CD4-positive, alpha-beta T cell treated with Interferon gamma for 1 hour (primary cell): Measurements from ENCODE around the gene MUSTN1.

Experiments used
- DNase-seq: peaks from one replicate; pipeline ENCODE4 v3.0.0-alpha.2; 2020

The MUSTN1 gene

DNA sequence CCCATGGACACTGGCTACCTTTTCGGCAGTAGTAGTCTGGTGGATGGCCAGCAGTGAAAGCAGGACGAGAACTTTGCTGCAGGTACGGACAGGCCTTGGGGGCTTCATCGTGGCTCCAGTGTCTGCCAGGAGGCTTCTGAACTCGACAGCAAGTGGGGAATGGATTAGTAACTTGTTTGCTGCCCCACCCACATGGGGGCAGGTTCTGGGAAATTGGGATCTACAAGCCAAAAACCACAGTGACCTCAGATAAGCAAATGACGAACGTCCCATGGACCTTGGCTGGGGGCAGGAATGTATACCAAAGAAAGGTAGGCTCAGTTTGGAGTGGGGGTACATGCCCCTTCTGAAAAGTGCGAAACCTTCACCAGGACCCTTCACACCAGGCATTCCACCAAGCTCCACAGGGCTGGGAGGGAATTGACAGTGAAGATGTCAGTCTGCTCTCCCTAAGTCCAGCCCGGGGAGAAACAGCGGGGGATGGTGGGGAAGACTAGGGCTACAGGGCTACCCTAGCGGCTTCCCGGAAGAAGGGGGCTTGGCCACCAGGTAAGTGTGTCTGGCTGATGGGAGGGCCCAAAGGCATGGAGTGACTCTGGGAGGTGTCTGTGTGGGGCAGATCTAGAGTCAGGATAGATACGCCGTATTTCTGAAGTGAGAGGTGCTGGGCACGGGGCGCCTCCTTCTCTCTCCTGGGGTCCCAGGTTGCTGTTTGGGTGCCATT, 4.1 kb downstream of the MUSTN1 start, which contains the start of gene ITIH4:
Gene ITIH4 (minus strand): TSS at position 138 of the 724 bp plus-strand sequence. CDS start 30 bp downstream, at position 108.
- no peak for DNase-seq

DNA sequence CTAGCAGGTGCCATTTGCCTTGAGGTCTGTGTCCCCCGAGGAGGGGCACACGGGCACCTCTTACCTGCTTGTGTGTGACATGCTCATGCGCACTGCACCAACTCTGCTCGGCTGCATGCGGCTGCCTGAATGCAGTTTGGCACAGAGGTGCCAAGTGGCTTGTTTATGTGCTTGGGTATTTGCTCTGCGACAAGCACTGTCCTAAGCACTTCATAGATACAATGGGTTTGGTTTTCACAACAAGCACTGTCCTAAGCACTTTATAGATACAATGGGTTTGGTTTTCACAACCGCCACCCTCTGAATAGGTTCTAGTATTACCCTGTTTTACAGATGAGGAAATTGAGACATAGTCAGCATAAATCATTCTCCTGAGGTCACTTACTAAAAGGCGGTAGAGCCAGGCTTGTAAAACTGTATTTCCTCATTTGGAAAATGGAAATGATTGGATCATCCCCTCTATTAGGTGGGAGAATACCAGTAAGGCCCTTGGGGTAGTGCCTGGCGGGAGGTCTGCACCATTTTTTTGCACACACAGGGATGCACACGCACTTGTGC, 4.8 kb downstream of the MUSTN1 start:
- no peak for DNase-seq

DNA sequence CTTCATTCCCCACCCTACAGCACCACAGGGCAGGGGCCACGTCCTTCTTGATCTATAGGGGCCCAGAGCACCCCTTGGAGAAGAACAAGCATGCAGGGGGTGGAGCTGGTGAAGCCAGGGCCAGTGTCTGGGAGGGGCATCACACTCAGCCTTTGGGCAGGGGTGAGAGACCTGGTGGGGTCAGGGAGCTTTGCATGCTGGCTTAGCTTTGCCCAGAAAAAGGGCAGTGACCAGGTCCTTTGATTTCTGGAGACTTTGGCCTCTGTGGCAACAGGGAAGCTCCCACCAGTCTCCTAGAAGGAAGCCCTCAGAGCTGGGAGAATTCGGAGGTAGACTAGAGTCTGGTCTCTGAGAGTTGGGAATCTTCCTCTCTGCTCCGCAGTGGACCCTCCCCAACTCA, 5.3 kb downstream of the MUSTN1 start:
- DNase-seq, result no peak

DNA sequence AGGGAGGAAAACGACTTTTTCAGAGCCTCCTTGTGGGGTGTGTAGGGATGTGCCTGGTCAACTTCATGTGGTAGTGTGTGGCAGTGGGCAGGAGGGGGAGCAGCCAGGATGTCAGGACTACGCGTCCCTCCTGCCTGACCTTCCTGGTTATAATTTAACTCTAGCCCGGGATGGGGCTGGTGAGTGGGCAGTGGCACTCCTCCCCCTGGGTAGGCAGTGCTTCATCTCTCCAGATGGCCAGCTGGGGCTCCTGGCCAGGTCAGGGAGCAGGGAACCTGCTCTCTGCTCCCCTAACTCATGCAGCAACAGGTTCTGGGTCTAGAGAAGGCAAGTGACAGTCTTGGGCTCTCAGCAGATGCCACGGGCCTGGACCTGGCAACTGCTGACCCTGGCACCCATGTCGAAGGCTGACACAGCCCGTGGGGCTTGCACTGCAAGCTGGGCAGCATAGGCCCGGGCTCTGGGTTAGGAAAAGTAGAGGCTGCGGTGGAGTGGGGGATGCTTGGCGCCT, 6.9 kb downstream of the MUSTN1 start:
- no peak for DNase-seq

DNA sequence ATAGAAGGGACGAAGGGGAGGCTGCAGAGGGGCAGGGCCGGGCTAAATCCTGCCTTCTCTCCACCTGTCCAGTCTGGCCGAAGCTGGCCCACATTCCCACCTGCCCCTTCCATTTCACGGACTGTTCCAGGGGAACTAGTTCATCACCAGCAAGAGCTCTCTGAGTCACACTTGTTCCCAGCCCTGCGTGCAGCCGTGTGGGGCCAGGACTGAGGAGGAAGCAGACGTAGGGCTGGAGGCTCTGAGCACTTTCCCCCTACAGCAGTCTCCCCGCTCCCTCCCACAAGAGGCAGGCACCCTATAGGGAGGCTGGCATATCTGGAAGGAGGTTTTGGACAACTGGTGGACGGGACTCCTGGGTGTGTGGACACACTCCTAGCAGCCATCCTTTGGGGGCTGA, 7.4 kb downstream of the MUSTN1 start:
- no peak for DNase-seq

DNA sequence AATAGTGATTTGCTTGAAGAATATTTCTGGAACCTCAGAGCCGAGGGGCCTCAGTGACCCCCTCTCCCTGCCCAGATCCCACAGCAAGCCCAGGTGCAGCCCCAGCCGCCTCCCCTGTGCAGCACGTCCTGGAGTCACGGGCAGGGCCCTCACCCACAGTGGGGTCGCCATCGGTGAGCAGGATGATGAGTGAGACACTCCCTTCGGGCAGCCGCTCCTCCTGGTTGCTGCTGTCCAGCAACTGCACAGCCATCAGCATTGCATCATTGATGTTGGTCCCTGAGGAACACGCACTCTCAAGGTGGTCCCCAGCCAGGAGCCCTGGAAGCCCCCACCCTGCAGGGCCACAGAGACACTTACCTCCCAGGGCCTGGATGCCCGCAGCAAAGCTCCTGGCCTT, 10.8 kb downstream of the MUSTN1 start:
- no peak for DNase-seq

DNA sequence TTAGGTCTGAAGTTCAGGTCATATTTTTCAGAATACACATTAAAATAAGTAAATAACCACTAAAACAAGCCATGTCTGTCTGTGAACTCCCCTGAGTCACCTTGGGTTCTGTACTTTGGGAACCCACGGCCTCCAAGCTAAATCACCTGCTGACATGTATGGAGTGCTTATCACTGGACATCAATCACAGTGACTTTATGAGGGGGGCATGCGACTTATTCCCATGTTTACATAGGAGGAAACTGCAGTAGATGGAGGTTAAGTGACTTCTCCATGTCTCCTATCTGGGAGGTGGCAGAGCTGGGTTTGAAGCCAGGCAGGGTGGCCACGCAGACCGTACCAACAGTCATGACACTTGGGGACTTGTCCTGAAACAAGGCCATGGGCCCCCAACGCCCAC, 12.5 kb downstream of the MUSTN1 start:
- no peak for DNase-seq

DNA sequence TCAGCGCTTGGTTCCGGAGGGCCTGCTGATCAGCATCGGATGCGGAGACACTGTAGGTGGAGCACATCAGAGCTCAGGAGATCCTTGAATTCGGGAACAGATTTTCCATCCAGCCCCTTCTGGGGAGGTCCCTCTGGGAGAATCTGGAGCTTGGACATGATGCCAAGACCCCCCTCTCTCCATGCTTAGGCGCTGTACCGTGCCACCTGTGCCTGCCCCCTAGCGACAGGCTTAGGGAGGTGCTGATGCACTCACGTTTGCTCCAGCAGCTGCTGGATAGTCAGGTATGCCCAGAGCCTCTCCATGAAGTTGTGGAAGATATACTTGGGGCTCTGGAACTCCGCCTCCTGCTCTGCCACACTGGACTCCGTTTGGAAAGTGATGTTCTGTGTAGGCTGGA, 14.1 kb downstream of the MUSTN1 start:
- no peak for DNase-seq

DNA sequence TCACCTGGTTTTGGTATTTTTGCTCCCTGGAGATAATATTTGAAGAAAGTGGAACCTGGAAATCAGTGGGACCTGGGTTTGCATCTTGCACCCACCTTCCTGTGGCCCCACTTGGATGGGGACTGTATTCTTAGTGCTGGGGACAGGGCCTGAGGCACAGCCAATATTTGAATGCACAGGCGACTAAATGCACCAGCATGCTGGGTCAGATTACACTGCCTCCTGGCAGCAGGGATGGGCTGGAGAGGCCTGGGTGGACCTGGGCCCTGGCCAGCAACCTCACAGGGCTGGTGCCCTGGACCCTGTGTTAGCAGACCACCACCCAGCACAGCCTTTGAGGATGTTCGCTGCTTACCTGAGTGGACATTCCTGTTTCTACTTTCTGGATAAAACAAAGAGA, 14.9 kb downstream of the MUSTN1 start:
- no peak for DNase-seq

DNA sequence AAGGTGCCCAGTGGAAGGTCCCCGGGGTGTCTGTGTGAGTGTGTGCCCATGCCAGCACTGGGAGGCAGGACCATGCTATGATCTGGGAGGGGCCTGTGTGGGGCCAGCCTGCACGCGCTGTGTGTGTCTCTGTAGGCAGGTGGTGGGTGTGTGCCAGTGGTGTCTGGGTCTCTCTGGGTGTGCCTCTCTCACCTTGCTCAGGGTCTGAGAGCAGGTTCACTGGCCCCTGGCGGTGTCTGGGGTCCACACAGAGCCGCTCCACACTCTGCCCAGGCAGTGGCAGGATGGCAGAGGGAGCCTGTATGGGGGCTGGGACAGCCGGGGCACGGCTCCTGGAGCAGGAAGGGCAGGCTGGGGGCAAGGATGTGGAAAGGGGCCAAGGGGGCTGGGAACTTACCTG, 17.0 kb downstream of the MUSTN1 start:
- no peak for DNase-seq

DNA sequence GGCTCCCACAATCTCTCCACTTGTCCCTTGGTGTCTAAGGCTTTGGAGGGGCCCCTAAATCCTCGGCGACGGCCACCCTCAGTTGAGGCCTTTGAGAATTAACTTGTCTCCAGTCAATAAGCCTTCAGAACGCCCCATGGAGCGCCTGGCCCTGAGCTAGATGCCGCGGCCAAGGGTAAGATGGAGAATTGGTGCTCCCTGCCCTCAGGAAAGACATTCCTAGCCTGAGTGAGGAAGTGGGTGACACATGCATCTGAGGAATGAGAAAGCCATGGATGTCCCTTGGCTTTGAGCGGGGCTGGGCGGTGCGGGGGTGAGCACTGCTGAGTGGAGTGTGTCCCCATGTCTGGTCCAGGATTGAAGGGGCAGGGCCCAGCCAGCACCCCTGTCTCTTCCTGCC, 17.6 kb downstream of the MUSTN1 start:
- no peak for DNase-seq

DNA sequence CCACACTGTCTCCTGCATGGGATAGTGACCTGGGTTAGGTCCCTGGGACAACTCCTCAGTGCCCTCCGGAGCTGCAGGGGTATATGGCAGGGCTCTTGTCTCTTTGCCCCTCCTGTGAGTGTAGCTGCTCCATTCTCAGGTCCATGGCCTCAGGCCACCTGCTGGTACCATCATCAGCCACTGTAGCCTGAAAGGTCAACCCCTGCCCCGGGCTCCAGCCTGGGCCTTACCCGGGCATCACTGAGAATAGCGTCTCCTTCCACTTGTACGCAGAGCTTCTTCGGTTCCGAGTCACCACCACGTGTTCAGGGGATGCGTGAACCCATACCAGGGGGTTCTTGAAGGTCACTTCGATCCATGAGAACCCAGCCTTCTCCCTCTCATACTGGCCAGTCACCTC, 18.2 kb downstream of the MUSTN1 start:
- DNase-seq, result no peak

DNA sequence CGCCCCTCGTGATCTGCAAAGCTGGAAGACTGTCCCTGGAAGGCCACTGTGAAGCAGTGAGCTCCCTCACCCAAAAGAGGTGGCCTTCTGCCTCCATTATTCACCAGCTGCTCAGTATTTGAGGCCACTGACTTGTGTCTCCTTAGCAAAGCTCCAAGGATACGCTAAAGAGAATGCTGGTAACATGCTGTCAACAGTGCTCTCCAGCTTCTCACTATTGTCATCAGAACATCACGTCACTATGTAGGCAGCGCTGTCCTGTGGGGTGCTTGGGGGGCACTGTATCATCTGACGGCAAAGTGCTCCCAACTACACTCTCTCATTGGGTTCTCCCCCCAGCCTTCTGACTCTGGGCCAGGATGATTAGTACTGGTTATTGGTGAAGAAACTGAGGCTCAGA, 18.6 kb downstream of the MUSTN1 start:
- DNase-seq, result no peak

DNA sequence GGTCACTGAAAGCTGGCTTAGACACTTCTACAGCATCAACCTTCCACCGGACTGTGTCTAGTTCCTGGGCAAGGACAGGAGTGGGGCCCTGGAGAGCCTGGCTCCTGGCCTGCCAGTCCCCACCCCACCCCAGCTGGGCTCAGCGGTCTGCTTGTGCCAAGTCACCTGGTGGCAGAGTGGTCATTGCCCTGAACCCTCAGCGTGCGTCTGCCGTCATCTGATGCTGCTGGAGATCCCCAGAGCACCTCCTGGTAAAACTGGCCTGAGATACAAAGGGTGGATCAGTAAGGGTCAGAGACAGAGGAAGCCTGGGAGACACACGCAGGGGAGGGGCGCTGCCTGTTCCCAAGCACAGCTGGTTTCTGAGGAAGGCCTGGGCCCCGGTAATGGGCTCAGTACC, 21.0 kb downstream of the MUSTN1 start:
- DNase-seq, result no peak

DNA sequence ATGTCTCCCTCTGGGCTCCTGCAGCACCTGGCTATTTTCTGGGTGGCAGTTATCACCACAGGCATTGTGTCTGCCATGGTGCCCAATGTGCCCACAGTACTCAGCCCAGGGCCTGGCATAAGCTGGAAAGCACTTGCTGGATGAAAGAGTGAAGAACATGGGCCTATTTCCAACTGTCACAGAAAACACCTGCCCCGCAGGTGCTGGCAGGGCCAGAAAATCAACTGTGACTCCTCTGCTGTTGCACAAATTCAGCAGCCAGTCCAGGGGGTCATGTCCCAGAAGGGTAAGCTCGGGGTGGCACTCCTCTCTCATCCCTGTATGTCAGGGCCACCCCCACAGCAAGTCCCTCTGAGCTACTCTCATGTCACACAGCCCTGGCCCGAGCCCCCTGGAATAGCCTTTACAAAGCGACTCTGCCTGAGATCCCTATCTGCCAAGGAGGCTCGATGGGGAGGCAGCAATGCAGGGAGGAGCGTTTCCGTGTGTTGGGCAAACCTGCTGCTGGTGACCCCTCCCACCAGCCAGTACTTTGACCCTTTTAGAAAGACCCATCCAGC, 23.3 kb downstream of the MUSTN1 start:
- no peak for DNase-seq

DNA sequence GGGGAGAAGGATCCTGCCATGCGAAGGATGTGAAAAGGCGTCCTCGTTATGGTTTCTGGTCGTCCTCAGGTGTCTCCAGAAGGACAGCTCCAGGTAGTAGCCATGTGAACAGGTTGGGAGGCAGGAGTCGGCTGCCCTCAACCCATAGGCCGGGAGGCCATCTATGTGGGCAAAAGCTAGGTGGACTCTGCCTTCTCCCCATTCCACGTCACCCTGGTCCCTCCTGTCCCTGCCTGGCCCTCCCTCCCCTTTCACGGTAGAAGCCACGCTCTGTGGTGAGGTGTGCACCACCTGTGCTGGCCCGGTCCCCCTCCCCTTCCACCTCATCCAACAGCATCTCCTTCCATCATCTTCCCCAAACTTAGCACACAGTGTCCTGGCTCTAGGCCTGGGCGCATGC, 23.9 kb downstream of the MUSTN1 start:
- DNase-seq, result no peak

DNA sequence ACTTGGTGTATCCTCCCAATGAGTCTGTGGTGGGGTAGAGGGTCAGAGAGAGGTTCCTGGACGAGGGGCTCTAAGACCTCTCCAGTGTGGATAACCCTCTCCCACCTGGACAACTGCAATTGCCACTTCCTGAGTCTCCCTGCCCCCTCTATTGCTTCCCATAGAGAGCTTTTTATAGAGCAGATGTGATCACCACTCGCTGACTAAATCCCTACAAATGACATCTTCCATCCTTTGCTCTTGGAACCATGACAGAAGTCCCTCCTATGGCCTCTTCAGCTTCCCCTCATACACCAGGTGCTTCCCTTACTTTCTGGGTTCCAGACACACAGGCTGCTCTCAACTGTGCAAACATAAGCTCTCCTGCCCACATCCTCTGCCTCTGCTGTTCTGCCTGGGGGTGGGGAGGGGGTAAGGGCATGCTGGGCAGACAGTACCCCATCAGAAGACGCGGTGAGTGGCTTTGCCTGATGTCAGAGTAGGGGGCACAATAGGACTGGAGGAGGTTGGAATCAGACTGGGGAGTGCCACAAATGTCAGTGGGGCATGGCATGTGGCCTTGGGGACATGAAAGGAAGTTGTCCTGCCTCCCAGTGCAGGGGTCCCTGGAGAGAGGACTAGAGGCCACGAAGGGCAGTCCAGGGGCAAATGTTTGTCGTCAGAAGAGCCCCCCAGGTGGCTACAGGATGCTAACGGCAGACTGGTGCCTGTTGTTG, 25.0 kb downstream of the MUSTN1 start:
- no peak for DNase-seq

DNA sequence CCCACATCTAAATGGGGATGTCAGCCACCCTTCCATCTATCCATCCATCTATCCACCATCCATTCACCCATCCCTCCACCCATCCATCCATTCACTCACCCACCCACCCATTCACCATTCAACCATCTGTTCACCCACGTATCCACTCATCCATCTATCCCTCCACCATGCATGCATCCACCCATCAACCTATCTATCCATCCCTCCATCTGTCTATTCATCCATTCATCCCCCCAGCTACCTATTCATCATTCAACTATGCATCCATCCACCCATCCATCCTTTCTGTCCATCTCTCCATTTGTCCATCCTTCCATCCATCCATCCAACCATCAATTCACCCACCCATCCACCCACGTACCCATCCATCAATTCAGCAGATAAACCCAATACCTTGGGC, 25.7 kb downstream of the MUSTN1 start:
- DNase-seq, result no peak

DNA sequence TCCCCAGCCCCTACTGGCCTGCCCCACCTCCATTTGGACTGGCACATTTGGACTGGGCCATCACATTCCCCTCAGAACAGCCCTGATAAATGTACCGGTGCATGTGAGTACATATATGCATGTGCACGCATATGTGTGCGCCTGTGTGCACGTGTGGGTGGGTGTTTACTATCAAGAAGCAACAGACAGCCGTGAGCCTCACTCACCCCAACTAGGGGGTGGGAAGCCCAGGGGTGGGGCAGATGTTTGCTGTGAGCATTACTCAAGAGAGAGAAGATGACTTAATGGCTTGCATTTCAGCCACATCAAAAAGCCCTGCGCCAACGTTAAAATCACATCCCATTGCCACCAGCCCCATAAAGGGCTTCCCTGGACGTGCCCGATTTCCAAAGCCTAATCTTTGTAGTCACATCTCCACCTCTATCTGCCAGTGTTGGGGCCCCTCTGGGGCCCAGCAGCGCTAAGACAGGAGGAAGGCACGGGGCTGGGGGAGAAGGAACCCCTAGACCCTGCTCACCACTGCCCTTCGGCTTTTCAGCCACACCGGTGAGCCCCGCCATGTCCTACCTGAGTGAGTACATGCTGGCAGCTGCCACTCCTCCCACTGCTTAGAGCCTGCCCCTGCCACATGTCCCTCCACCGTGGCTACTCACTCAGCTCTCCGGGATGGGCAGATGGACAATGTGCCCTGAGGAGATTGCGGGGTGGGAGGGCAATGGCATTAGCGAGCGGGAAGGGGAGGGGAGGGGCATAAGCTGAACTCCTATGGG, 29.4 kb downstream of the MUSTN1 start:
- no peak for DNase-seq

DNA sequence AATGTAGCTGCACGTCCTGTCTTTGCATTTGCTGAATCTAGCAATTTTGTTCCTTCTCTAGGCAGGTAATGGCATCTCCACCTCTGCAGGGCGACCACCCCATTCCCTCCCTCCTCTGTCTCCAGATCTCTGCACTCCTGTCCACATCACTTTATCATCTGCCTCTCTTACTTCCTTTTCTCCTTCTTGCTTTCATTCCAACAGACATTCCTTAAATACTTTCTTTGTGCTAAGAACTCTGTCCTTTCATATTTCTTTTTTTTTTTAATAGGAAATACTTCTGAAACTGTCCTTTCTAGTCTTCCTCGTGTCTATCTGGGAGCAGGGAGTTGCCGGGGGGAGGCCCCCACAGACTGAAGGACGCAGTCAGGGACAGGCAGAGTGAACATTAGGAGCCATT, 33.0 kb downstream of the MUSTN1 start:
- DNase-seq, result no peak

DNA sequence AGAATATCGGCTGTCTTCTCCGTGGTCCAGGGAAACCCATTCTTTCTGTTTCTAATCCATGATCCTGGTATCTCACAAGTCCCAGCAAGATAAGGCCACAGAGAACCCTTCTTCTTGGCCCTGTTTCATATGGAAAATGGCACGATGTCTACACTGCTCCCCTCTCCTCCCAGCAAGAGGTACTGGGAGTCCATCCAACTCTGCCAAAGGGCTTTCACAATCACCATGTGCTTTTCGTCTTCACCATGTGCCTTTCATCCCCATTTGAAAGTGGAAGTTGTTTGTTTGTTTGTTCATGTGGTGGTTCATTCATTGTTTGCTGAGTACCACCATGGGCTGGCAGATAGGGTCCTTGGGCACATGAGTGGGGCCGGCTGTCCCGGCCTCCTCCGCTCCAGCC, 34.7 kb downstream of the MUSTN1 start:
- DNase-seq, result no peak

DNA sequence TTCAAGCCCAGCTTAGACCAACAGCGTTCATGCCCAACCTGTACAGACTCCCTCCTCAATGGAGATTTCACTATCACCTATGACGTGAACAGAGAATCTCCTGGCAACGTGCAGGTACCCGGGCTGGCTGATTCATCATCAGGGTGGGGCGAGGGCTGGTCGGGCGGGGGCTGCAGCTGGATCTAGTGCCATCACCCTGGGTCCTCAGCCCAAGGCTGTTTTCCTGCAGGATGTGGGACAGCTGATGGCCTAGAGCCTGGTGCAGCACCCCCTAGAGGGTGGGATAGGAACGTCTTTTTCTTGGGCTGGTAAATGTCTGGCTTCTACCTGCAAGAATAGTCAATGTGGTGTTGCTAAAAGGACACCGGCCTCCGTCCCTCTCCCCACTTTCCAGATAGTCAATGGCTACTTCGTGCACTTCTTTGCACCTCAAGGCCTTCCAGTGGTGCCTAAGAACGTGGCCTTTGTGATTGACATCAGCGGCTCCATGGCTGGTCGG, 35.8 kb downstream of the MUSTN1 start:
- peak; percentile 3 for DNase-seq
